Activated B cell treated with CpG ODN at 0.5 μM for 24 hours (primary cell): ENCODE results near the gene COMMD1. TPM values are rescaled to one million over a fixed set of nuclear protein-coding genes. Genes with fewer than 3 reads are reported as not detected.

Source experiments
- ATAC-seq: fragments of 200-7000 bp; cut with Tn5 transposase; one replicate; pipeline ENCODE4 v1.10.0; 2021; ENCODE audit warnings: low read depth, mild to moderate bottlenecking, moderate library complexity
- CTCF ChIA-PET: fragments of 350-600 bp; sonication (Branson Sonifier 250); formaldehyde crosslinking; loops from one replicate; lab custom pipeline; 2021; ENCODE audit warnings: antibody characterized with exemption; lab: Charles Lee
- POLR2A ChIA-PET: fragments of 350-600 bp; sonication (Branson Sonifier 250); formaldehyde crosslinking; loops from one replicate; lab custom pipeline; 2021; ENCODE audit warnings: antibody characterized with exemption; lab: Charles Lee
- DNase-seq: peaks from one replicate; pipeline ENCODE4 v3.0.0; 2022
- H3K27ac Mint-ChIP-seq: one replicate; pipeline ENCODE4 v1.8.0; 2020; ENCODE audit warnings: mixed read lengths
- H3K27me3 Mint-ChIP-seq: one replicate; pipeline ENCODE4 v1.8.0; 2021; ENCODE audit warnings: mixed read lengths
- H3K36me3 Mint-ChIP-seq: one replicate; pipeline ENCODE4 v1.8.0; 2021; ENCODE audit warnings: low read depth, mixed read lengths
- H3K4me1 Mint-ChIP-seq: one replicate; pipeline ENCODE4 v1.8.0; 2021; ENCODE audit warnings: mixed read lengths
- H3K4me3 Mint-ChIP-seq: one replicate; pipeline ENCODE4 v1.8.0; 2020; ENCODE audit warnings: mild to moderate bottlenecking, mixed read lengths
- H3K9me3 Mint-ChIP-seq: one replicate; pipeline ENCODE4 v1.8.0; 2020; ENCODE audit warnings: mixed read lengths
- intact Hi-C: fragments of 100-400 bp; cut with micrococcal nuclease; formaldehyde crosslinking; loops from one replicate; pipeline ENCODE4 v1.15.1; 2024
- total RNA-seq: library from RNA; stranded (reverse); gene quantifications from 2 replicates; pipeline ENCODE4 v1.2.3, GENCODE V29; 2022
- TF ChIP-seq, protein P1 (sequence below): fragments of 200-600 bp; IDR thresholded peaks from one replicate; pipeline ENCODE4 v1.8.0; 2022; ENCODE audit warnings: antibody characterized with exemption, mild to moderate bottlenecking

Gene COMMD1
- total RNA-seq, 1 donor from 2014 or later = 37.1 TPM

DNA sequence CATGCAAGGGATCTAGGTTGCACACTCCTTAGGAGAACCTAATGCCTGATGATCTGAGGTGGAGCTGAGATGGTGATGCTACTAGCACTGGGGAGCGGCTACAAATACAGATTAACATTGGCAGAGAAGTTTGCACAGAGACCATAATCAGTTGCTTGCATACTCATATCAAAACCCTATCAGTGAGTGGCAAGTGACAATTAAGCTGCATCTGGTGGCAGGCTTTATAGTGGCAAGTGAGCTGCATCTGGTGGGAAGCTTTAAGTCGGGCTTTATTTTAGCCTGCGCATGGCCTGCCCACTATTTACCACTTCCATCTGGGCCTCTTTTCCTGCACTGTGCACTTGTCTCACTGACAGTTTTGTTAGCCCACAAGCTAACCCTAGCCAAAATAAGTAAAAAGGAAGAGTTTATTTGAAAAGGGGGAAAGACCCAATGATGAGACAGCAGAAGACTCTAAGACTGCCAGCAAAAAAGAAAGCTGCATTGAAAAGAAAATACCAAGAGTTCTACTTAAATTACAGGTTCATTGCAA, 149.5 kb downstream of the COMMD1 start:
- ATAC-seq (no peak), DNase-seq (no peak)
- Mint-ChIP-seq H3K27me3 (no peaks in the 10 kb centered on the region), H3K27ac (no peak overlapping the region), H3K4me1 (peaks cover 6% of the 10 kb centered on the region), H3K4me3 (no peak overlapping the region), H3K9me3 (no peaks in the 10 kb centered on the region), H3K36me3 (peaks cover 2% of the 10 kb centered on the region)
- ChIA-PET CTCF (no interaction called here), POLR2A (no interaction called here)
- TF ChIP-seq, protein P1, sequence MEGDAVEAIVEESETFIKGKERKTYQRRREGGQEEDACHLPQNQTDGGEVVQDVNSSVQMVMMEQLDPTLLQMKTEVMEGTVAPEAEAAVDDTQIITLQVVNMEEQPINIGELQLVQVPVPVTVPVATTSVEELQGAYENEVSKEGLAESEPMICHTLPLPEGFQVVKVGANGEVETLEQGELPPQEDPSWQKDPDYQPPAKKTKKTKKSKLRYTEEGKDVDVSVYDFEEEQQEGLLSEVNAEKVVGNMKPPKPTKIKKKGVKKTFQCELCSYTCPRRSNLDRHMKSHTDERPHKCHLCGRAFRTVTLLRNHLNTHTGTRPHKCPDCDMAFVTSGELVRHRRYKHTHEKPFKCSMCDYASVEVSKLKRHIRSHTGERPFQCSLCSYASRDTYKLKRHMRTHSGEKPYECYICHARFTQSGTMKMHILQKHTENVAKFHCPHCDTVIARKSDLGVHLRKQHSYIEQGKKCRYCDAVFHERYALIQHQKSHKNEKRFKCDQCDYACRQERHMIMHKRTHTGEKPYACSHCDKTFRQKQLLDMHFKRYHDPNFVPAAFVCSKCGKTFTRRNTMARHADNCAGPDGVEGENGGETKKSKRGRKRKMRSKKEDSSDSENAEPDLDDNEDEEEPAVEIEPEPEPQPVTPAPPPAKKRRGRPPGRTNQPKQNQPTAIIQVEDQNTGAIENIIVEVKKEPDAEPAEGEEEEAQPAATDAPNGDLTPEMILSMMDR = no peak
- intact Hi-C loops = no loop called here

DNA sequence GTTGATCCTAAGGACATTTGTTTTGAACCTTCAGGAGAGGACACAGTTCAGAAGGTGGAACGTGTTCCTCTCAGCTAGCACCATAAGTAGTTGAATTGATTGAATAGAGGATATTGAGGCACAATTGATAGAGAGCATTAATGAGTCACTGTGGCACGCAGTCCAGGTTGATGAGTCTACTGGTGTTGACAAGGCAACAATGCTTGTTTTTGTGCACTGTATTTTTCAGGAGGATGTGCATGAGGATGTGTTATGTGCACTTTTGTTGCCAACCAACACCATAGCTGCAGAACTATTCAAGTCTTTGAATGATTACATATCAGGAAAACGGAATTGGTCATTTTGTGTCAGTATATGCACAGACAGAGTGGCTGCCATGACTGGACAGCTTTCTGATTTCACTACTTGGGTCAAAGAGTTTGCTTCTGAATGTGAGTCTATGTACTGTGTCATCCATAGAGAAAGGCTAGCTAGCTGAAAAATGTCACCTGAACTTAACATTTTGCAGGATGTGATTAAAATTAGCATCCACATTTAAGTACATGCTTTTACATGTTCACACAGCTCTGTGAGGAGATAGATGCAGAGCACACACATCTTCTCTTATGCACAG, 150.4 kb downstream of the COMMD1 start:
- H3K9me3 Mint-ChIP-seq = peaks cover 6% of the 10 kb centered on the region
- peaks cover 2% of the 10 kb centered on the region for H3K36me3 Mint-ChIP-seq
- no peaks in the 10 kb centered on the region for H3K27me3 Mint-ChIP-seq
- ChIA-PET POLR2A (no interaction called here), CTCF (no interaction called here)
- intact Hi-C loops = no loop called here
- peaks cover 6% of the 10 kb centered on the region for H3K4me1 Mint-ChIP-seq
- DNase-seq = no peak
- no peak overlapping the region for H3K4me3 Mint-ChIP-seq
- no peak for ATAC-seq
- H3K27ac Mint-ChIP-seq = no peak overlapping the region
- TF ChIP-seq, protein P1 = no peak

DNA sequence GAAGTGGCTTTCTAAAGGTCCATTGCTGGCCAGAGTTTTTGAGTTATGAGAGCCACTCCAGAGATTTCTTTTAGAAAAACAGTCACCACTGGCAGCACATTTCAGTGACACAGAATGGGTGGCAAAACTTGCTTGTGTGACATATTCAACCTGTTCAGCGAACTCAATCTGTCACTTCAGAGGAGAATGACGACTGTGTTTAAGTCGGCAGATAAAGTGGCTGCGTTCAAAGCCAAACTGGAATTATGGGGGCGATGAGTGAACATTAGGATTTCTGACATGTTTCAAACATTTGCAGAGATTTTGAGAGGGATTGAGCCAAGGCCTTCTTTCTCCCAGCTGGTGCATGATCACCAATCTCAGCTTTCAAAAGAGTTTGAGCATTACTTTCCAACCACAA, 150.9 kb downstream of the COMMD1 start:
- Mint-ChIP-seq H3K9me3 (peaks cover 6% of the 10 kb centered on the region), H3K4me3 (no peak overlapping the region), H3K27ac (no peak overlapping the region), H3K36me3 (peaks cover 2% of the 10 kb centered on the region), H3K4me1 (peaks cover 10% of the 10 kb centered on the region), H3K27me3 (no peaks in the 10 kb centered on the region)
- TF ChIP-seq, protein P1 = no peak
- no peak for ATAC-seq
- intact Hi-C loops = no loop called here
- DNase-seq = no peak
- CTCF ChIA-PET = no interaction called here
- POLR2A ChIA-PET = no interaction called here

DNA sequence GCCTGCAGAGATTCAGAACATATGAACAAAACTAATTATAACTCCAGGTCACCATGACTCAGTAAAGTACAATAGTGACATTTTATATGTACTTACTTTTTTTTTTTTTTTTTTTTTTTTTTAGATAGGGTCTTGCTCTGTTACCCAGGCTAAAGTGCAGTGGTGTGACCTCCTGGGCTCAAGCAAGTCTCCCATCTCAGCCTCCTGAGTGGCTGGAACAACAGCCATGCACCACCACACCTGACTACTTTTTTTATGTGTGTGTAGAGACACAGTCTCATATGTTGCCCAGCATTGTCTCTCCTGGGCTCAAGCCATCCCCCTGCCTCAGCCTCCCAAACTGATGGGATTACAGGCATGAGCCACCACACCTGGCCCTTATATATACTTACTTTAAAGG, 159.8 kb downstream of the COMMD1 start:
- peaks cover 6% of the 10 kb centered on the region for H3K9me3 Mint-ChIP-seq
- no peaks in the 10 kb centered on the region for H3K27me3 Mint-ChIP-seq
- no peak for DNase-seq
- peak overlapping the region; percentile 79 for H3K27ac Mint-ChIP-seq
- ATAC-seq = peak; percentile 16
- CTCF ChIA-PET = no interaction called here
- peaks cover 7% of the 10 kb centered on the region for H3K36me3 Mint-ChIP-seq
- POLR2A ChIA-PET = interaction anchor here (0.6 to 0.9 kb wide), 4 partner anchors 26 to 132 kb away, joined by 3 to 5 read pairs (median 4); no protein-coding TSS in a partner anchor
- H3K4me1 Mint-ChIP-seq = peaks cover 27% of the 10 kb centered on the region
- intact Hi-C loops = loop anchor here (1.0 to 5.0 kb wide), 2 partner anchors 14 to 62 kb away; no protein-coding TSS in a partner anchor
- H3K4me3 Mint-ChIP-seq = no peak overlapping the region
- TF ChIP-seq, protein P1 = no peak

DNA sequence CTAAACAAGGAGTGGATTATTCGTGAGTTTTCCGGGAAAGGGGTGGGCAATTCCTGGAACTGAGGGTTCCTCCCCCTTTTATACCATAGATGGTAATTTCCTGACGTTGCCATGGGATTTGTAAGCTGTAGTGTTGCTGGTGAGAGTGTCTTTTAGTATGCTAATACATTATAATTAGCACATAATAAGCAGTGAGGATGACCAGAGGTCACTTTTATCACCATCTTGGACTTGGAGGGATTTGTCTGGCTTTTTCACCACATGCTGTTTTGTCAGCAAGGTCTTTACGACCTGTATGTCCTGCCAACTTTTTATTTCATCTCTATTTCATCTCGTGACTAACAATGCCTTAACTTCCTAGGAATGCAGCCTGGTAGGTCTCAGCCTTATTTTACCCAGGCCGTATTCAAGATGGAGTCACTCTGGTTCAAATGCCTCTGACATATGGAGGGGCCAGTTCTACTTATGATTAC, 165.7 kb downstream of the COMMD1 start:
- H3K27ac Mint-ChIP-seq = no peak overlapping the region
- no peak overlapping the region for H3K4me3 Mint-ChIP-seq
- no peak for DNase-seq
- H3K4me1 Mint-ChIP-seq = peaks cover 3% of the 10 kb centered on the region
- H3K36me3 Mint-ChIP-seq = peaks cover 23% of the 10 kb centered on the region
- ChIA-PET CTCF (no interaction called here), POLR2A (no interaction called here)
- H3K27me3 Mint-ChIP-seq = no peaks in the 10 kb centered on the region
- H3K9me3 Mint-ChIP-seq = peaks cover 3% of the 10 kb centered on the region
- TF ChIP-seq, protein P1 = no peak
- intact Hi-C loops = no loop called here
- ATAC-seq = no peak
